CD14-positive monocyte (primary cell): ENCODE results near the gene ACSL5. TPM values are rescaled to one million over a fixed set of nuclear protein-coding genes. Genes with fewer than 3 reads are reported as not detected.

ENCODE experiments used
- DNase-seq, 3 donors: peaks; one replicate each; pipeline ENCODE4 v3.0.0-alpha.2; 2011 to 2022
- H2AFZ ChIP-seq: 2 replicates; pipeline ENCODE4 v1.6.0; 2012; ENCODE audit warnings: mild to moderate bottlenecking, low read depth, low read length, inconsistent platforms; ENCODE audit not compliant: insufficient read depth, poor library complexity, severe bottlenecking
- H3K27ac ChIP-seq, 2 donors: 1 replicate in 1 of 2; 2 replicates in 1 of 2; pipeline ENCODE4 v1.5.1; 2012 to 2013; ENCODE audit warnings: low read length in 2 of 2, control low read depth in 1 of 2, inconsistent platforms in 1 of 2, low read depth in 1 of 2, mild to moderate bottlenecking in 1 of 2
- H3K27me3 ChIP-seq, 2 donors: one replicate each; pipeline versions ENCODE4 v1.6.0 to v1.6.1; 2011 to 2013; ENCODE audit warnings: low read length in 2 of 2; ENCODE audit not compliant: control insufficient read depth in 2 of 2, insufficient read depth in 2 of 2
- H3K36me3 ChIP-seq, 2 donors: replicated peaks in 1 of 2; 1 replicate in 1 of 2; 2 replicates in 1 of 2; pipeline versions ENCODE4 v1.5.1 to v1.6.1; 2012 to 2013; ENCODE audit warnings: low read length in 2 of 2, control low read depth in 1 of 2, inconsistent platforms in 1 of 2, mild to moderate bottlenecking in 1 of 2; ENCODE audit not compliant: insufficient read depth in 2 of 2, control insufficient read depth in 1 of 2
- H3K4me1 ChIP-seq, 2 donors: 1 replicate in 1 of 2; 2 replicates in 1 of 2; pipeline versions ENCODE4 v1.5.1 to v1.6.1; 2012 to 2013; ENCODE audit warnings: low read length in 2 of 2, control low read depth in 1 of 2, inconsistent platforms in 1 of 2, mild to moderate bottlenecking in 1 of 2, moderate library complexity in 1 of 2; ENCODE audit not compliant: insufficient read depth in 2 of 2, control insufficient read depth in 1 of 2
- H3K4me2 ChIP-seq: replicated peaks from 2 replicates; pipeline ENCODE3; 2012; ENCODE audit warnings: low read length, moderate library complexity, mild to moderate bottlenecking; ENCODE audit not compliant: poor library complexity, severe bottlenecking; ENCODE audit errors: extremely low read depth
- H3K4me3 ChIP-seq, 3 experiments: fragments of 200-600 bp in 1 of 3; sonication (generic) in 1 of 3; replicated peaks in 1 of 3; 1 replicate in 2 of 3; 2 replicates in 1 of 3; pipeline ENCODE4 v1.5.1; 2011 to 2013; ENCODE audit warnings: low read length in 3 of 3, mild to moderate bottlenecking in 3 of 3, control low read depth in 2 of 3, low read depth in 2 of 3, inconsistent platforms in 1 of 3, moderate library complexity in 1 of 3
- H3K79me2 ChIP-seq: 2 replicates; pipeline ENCODE4 v1.6.0; 2012; ENCODE audit warnings: mild to moderate bottlenecking, control low read depth, inconsistent platforms, low read length, moderate library complexity; ENCODE audit not compliant: insufficient read depth
- H3K9ac ChIP-seq: 2 replicates; pipeline ENCODE4 v1.6.0; 2017; ENCODE audit warnings: low read length, mild to moderate bottlenecking; ENCODE audit not compliant: insufficient read depth, poor library complexity, severe bottlenecking
- H3K9me3 ChIP-seq, 2 donors: replicated peaks in 1 of 2; 1 replicate in 1 of 2; 2 replicates in 1 of 2; pipeline versions ENCODE4 v1.5.1 to v1.6.1; 2012 to 2013; ENCODE audit warnings: low read length in 2 of 2, control low read depth in 1 of 2; ENCODE audit not compliant: control insufficient read depth in 1 of 2, insufficient read depth in 1 of 2
- H4K20me1 ChIP-seq: 2 replicates; pipeline ENCODE4 v1.6.0; 2012; ENCODE audit warnings: mild to moderate bottlenecking, low read length, control low read depth, moderate library complexity; ENCODE audit not compliant: insufficient read depth
- H3K27ac Mint-ChIP-seq, 7 donors: one replicate each; pipeline ENCODE4 v1.8.0; 2020; ENCODE audit warnings: mild to moderate bottlenecking in 7 of 7, mixed read lengths in 7 of 7, moderate library complexity in 6 of 7, inconsistent platforms in 2 of 7
- H3K27me3 Mint-ChIP-seq, 3 donors: one replicate each; pipeline ENCODE4 v1.8.0; 2021 to 2022; ENCODE audit warnings: low read depth in 3 of 3, mild to moderate bottlenecking in 3 of 3, mixed read lengths in 3 of 3, moderate library complexity in 3 of 3, inconsistent platforms in 1 of 3
- H3K36me3 Mint-ChIP-seq, 2 donors: one replicate each; pipeline ENCODE4 v1.8.0; 2020; ENCODE audit warnings: mixed read lengths in 2 of 2, inconsistent platforms in 1 of 2, mild to moderate bottlenecking in 1 of 2
- H3K4me1 Mint-ChIP-seq: one replicate; pipeline ENCODE4 v1.8.0; 2020; ENCODE audit warnings: mild to moderate bottlenecking, mixed read lengths
- H3K4me3 Mint-ChIP-seq, 2 donors: one replicate each; pipeline ENCODE4 v1.8.0; 2020; ENCODE audit warnings: mild to moderate bottlenecking in 2 of 2, mixed read lengths in 2 of 2, moderate library complexity in 1 of 2
- H3K9me3 Mint-ChIP-seq, 7 donors: one replicate each; pipeline ENCODE4 v1.8.0; 2020 to 2022; ENCODE audit warnings: mixed read lengths in 7 of 7, mild to moderate bottlenecking in 6 of 7, moderate library complexity in 6 of 7, inconsistent platforms in 2 of 7
- WGBS: methylation state at CpG from one replicate; pipeline ENCODE4 v1.1.5; 2013; ENCODE audit warnings: missing lambda C conversion rate; ENCODE audit not compliant: insufficient coverage; 5-methylcytosine and 5-hydroxymethylcytosine counted together
- intact Hi-C, 2 donors: fragments of 100-400 bp; cut with micrococcal nuclease; formaldehyde crosslinking; loops; one replicate each; pipeline versions ENCODE4 v1.15.0 to v1.15.1; 2023
- polyA plus RNA-seq, 3 donors: library from polyadenylated mRNA; depleted of rRNA in 1 of 3; unstranded in 2 of 3; stranded (reverse) in 1 of 3; fragments of 300-500 nt in 2 of 3; fragments of >200 nt in 1 of 3; fragmentation: Illumina TruSeq in 2 of 3; gene quantifications; 1 replicate in 2 of 3; 2 replicates in 1 of 3; pipeline ENCODE4 v1.2.3, GENCODE V29; 2012 to 2021
- TF ChIP-seq, protein P1 (sequence below): fragments of 200-600 bp; IDR thresholded peaks from one replicate; pipeline ENCODE4 v1.8.0; 2022; ENCODE audit warnings: antibody characterized with exemption, mild to moderate bottlenecking

Gene ACSL5
- polyA plus RNA-seq, 3 donors: 27.5 to 44.4 (median 37.5) TPM

DNA sequence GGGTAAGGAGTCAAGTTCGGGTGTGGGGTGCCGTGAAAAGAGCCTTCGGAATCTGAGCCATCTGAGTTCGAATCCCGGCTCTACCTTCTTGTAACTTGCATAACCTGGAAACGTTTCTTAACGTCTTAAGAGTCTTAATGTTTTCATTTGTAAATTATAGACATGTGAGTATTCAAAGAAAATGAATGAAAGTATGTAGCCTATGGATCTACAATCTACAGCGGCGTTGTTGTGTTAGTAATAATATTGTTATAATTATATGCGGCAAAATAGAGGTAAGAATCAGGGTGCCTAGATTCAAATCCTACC lies 73.7 kb downstream of the ACSL5 start:
- H3K27ac Mint-ChIP-seq: peak overlapping the region; percentile 93 to 99 (median 97)
- peaks cover 0 to 3% (median 1%) of the 10 kb centered on the region in 3 donors for H3K27me3 Mint-ChIP-seq
- H3K4me3 Mint-ChIP-seq: peak overlapping the region; percentile 96 to 99
- H3K4me3 ChIP-seq: peak overlapping the region; percentile 63 to 98 (median 96)
- 0% methylated on average over 2 of the region's 10 CpGs for WGBS
- peaks cover 26 to 34% of the 10 kb centered on the region in 2 donors for H3K36me3 Mint-ChIP-seq
- no peaks in the 10 kb centered on the region for H3K9me3 ChIP-seq
- H3K79me2 ChIP-seq: peaks cover 77% of the 10 kb centered on the region
- H2AFZ ChIP-seq: peak overlapping the region; percentile 98
- H3K9ac ChIP-seq: peak overlapping the region; percentile 97
- H3K9me3 Mint-ChIP-seq: peaks cover 0 to 2% (median 0%) of the 10 kb centered on the region in 7 donors
- peak overlapping the region; percentile 95 for H3K4me2 ChIP-seq
- H3K4me1 Mint-ChIP-seq: peaks cover 24% of the 10 kb centered on the region
- H3K36me3 ChIP-seq: peaks cover 18 to 37% of the 10 kb centered on the region in 2 donors
- DNase-seq: no peak
- intact Hi-C loops: loop anchor here in 1 of 2 donors (5.0 kb wide), 2 partner anchors 60 to 265 kb away; partner anchors contain the start of gene GPAM
- TF ChIP-seq, protein P1, sequence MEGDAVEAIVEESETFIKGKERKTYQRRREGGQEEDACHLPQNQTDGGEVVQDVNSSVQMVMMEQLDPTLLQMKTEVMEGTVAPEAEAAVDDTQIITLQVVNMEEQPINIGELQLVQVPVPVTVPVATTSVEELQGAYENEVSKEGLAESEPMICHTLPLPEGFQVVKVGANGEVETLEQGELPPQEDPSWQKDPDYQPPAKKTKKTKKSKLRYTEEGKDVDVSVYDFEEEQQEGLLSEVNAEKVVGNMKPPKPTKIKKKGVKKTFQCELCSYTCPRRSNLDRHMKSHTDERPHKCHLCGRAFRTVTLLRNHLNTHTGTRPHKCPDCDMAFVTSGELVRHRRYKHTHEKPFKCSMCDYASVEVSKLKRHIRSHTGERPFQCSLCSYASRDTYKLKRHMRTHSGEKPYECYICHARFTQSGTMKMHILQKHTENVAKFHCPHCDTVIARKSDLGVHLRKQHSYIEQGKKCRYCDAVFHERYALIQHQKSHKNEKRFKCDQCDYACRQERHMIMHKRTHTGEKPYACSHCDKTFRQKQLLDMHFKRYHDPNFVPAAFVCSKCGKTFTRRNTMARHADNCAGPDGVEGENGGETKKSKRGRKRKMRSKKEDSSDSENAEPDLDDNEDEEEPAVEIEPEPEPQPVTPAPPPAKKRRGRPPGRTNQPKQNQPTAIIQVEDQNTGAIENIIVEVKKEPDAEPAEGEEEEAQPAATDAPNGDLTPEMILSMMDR: no peak
- H3K27me3 ChIP-seq: no peaks in the 10 kb centered on the region
- peaks cover 21% of the 10 kb centered on the region for H4K20me1 ChIP-seq
- peak overlapping the region; percentile 85 to 100 for H3K27ac ChIP-seq
- H3K4me1 ChIP-seq: peaks cover 24 to 34% of the 10 kb centered on the region in 2 donors

DNA sequence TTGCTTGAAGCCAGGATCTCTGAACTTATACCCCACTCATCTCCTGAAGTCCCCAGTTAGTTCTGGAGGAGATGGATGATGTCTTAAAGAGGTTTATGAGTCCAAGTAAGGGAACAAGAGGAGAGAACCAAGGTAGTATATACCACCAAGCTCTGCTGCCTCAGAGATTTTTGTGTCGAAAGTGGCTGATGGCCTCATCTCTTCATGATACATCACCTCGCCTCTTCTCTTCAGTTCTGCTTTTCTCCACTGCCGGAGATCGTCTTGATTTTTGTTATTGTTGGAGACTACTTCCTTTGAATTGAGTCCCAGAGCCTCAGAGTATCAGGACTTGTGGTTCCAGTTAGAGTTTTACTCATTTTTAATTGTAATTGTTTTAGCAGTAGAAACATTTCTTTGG lies 75.0 kb downstream of the ACSL5 start:
- no peak overlapping the region for H3K27ac ChIP-seq
- peaks cover 86% of the 10 kb centered on the region for H3K79me2 ChIP-seq
- no CpG with 5 or more reads among the region's 4 CpGs for WGBS
- H3K36me3 Mint-ChIP-seq: peaks cover 18 to 23% of the 10 kb centered on the region in 2 donors
- H3K27ac Mint-ChIP-seq: peak overlapping the region; percentile 17 to 85 (median 43)
- H3K36me3 ChIP-seq: peaks cover 10 to 24% of the 10 kb centered on the region in 2 donors
- H3K4me2 ChIP-seq: no peak overlapping the region
- H3K27me3 ChIP-seq: no peaks in the 10 kb centered on the region
- H3K4me1 Mint-ChIP-seq: peaks cover 26% of the 10 kb centered on the region
- peaks cover 0 to 3% (median 1%) of the 10 kb centered on the region in 3 donors for H3K27me3 Mint-ChIP-seq
- peak overlapping the region in 1 of 2 donors; percentile 13 for H3K4me3 Mint-ChIP-seq
- H2AFZ ChIP-seq: no peak overlapping the region
- intact Hi-C loops: loop anchor here in 1 of 2 donors (5.0 kb wide), 2 partner anchors 62 to 267 kb away; partner anchors contain the start of gene GPAM
- H3K9me3 ChIP-seq: no peaks in the 10 kb centered on the region
- peaks cover 30% of the 10 kb centered on the region for H4K20me1 ChIP-seq
- DNase-seq: peak; percentile 28 to 41 (median 34)
- no peak overlapping the region for H3K9ac ChIP-seq
- peaks cover 0 to 2% (median 0%) of the 10 kb centered on the region in 7 donors for H3K9me3 Mint-ChIP-seq
- TF ChIP-seq, protein P1: no peak
- peaks cover 24 to 34% of the 10 kb centered on the region in 2 donors for H3K4me1 ChIP-seq
- no peak overlapping the region for H3K4me3 ChIP-seq
